Lower leg skin (tissue), 4 donors: ENCODE results near the gene SERTM1. TPM values are rescaled to one million over a fixed set of nuclear protein-coding genes. Genes with fewer than 3 reads are reported as not detected.

Experiments
- DNase-seq, 2 donors: peaks; one replicate each; pipeline ENCODE4 v3.0.0-alpha.2; 2019; ENCODE audit warnings: low spot score in 2 of 2
- H3K4me3 ChIP-seq: fragments of 200-600 bp; sonication (generic); 2 replicates; pipeline ENCODE4 v1.5.1; 2017; ENCODE audit warnings: mild to moderate bottlenecking, low read depth; ENCODE audit not compliant: poor library complexity, severe bottlenecking
- POLR2A ChIP-seq, 2 donors: fragments of 450-650 bp; IDR thresholded peaks; one replicate each; pipeline ENCODE4 v1.6.1; 2016 to 2017; ENCODE audit warnings: antibody characterized with exemption in 2 of 2, mild to moderate bottlenecking in 1 of 2, moderate library complexity in 1 of 2
- WGBS, 2 donors: methylation state at CpG; one replicate each; pipeline ENCODE4 v1.1.5; 2018; 5-methylcytosine and 5-hydroxymethylcytosine counted together
- intact Hi-C: fragments of 100-400 bp; cut with DNase I; formaldehyde crosslinking; loops from one replicate; pipeline ENCODE4 v1.15.0; 2023; ENCODE audit warnings: low total_unique reads
- total RNA-seq, 4 donors: library from RNA; depleted of rRNA; stranded (reverse); fragments of >200 nt; gene quantifications; one replicate each; pipeline ENCODE4 v1.1.0, GENCODE V29; 2016
- TF ChIP-seq, protein P1 (sequence below), 3 donors: fragments of 450-650 bp; IDR thresholded peaks; one replicate each; pipeline ENCODE4 v1.5.1; 2016; ENCODE audit warnings: antibody characterized with exemption in 3 of 3, mild to moderate bottlenecking in 3 of 3, moderate library complexity in 2 of 3

SERTM1 gene
- total RNA-seq, 4 donors from 2014 or later, result not detected

DNA sequence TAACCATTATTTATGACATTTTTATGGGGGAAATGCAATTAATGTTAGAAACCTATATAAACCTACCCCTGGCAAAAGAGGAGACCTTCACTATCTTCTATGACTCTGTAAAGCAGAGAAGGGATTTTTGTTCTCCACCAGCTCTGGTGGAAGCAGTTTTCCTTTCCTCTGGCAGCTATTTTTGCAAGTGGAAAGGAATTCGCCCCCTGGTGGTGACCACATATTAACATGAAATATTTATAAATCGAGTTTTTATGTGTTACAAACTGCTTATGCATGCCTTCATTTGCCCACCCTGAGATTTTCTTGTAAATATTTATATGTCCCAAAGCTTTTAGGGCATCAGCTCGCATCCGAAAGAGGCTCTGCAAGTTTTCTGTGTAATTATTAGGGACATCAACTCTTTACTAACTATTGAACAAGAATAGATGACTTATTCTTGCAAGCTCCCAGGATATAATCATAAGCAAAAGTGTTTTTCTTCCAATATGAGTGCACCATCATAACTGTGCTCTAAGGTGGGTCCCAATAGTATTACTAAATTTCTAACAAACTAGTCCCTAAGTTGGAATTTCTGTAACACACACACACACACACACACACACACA, 62.4 kb downstream of the SERTM1 start:
- no peak overlapping the region for H3K4me3 ChIP-seq
- peak in 1 of 2 donors; percentile 18 for DNase-seq
- 16 to 20% methylated on average over 4 of the region's 4 CpGs for WGBS, 2 donors
- intact Hi-C loops, result no loop called here
- no peak for TF ChIP-seq POLR2A (IDR thresholded peaks at IDR 0.05)
- TF ChIP-seq, protein P1, sequence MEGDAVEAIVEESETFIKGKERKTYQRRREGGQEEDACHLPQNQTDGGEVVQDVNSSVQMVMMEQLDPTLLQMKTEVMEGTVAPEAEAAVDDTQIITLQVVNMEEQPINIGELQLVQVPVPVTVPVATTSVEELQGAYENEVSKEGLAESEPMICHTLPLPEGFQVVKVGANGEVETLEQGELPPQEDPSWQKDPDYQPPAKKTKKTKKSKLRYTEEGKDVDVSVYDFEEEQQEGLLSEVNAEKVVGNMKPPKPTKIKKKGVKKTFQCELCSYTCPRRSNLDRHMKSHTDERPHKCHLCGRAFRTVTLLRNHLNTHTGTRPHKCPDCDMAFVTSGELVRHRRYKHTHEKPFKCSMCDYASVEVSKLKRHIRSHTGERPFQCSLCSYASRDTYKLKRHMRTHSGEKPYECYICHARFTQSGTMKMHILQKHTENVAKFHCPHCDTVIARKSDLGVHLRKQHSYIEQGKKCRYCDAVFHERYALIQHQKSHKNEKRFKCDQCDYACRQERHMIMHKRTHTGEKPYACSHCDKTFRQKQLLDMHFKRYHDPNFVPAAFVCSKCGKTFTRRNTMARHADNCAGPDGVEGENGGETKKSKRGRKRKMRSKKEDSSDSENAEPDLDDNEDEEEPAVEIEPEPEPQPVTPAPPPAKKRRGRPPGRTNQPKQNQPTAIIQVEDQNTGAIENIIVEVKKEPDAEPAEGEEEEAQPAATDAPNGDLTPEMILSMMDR (IDR thresholded peaks at IDR 0.05), result no peak

GRCh38 chr13:36737524-36738083, 63.8 kb downstream of the SERTM1 start:
- intact Hi-C loops, result no loop called here
- no peak for TF ChIP-seq POLR2A (IDR thresholded peaks at IDR 0.05)
- TF ChIP-seq, protein P1 (IDR thresholded peaks at IDR 0.05), result no peak
- no peak for DNase-seq
- H3K4me3 ChIP-seq, result no peak overlapping the region
- WGBS, 2 donors, result 65 to 73% methylated on average over 6 of the region's 6 CpGs

- 65 to 75% methylated on average over 3 of the region's 3 CpGs for WGBS, 2 donors
- intact Hi-C loops, result no loop called here
- no peak overlapping the region for H3K4me3 ChIP-seq
Measured at GRCh38 chr13:36745436-36745835, 71.6 kb downstream of the SERTM1 start.

GRCh38 chr13:36746051-36746450, 72.2 kb downstream of the SERTM1 start:
- DNase-seq, result no peak
- WGBS, 2 donors, result 91 to 94% methylated on average over 2 of the region's 2 CpGs
- H3K4me3 ChIP-seq, result no peak overlapping the region
- no peak for TF ChIP-seq POLR2A (IDR thresholded peaks at IDR 0.05)
- TF ChIP-seq, protein P1 (IDR thresholded peaks at IDR 0.05), result no peak
- intact Hi-C loops, result no loop called here

More at GRCh38 chr13:36745436-36745835, 71.6 kb downstream of the SERTM1 start:
- no peak for DNase-seq
- TF ChIP-seq POLR2A (IDR thresholded peaks at IDR 0.05), result no peak
- TF ChIP-seq, protein P1 (IDR thresholded peaks at IDR 0.05), result no peak

Other genes with a start within 250 kb of the SERTM1 start
- not detected for gene CCNA1, start 241.5 kb upstream of the SERTM1 start, total RNA-seq
- gene RFXAP, start 145.2 kb downstream of the SERTM1 start, total RNA-seq, result 1 to 10 TPM; 1.0 to 3.7 (median 2.2) TPM
- 1 to 10 TPM; 1.4 to 4.4 (median 2.2) TPM for gene SMAD9, start 246.2 kb downstream of the SERTM1 start, total RNA-seq